Liver (tissue), 9 donors: ENCODE measurements around the gene SLC7A10. TPM values are rescaled to one million over a fixed set of nuclear protein-coding genes. Genes with fewer than 3 reads are reported as not detected.

Experiments
- DNase-seq: peaks from one replicate; pipeline ENCODE4 v3.0.0-alpha.2; 2017; ENCODE audit warnings: low spot score
- H3K27ac ChIP-seq, 2 donors: one replicate each; pipeline ENCODE4 v1.7.0; 2013; ENCODE audit warnings: inconsistent platforms in 2 of 2, low read length in 2 of 2, control low read depth in 1 of 2, low read depth in 1 of 2, mild to moderate bottlenecking in 1 of 2
- H3K27me3 ChIP-seq, 4 donors: one replicate each; pipeline versions ENCODE4 v1.6.1 to v1.7.0; 2013; ENCODE audit warnings: low read length in 3 of 4, inconsistent platforms in 1 of 4, mild to moderate bottlenecking in 1 of 4, moderate library complexity in 1 of 4; ENCODE audit not compliant: control insufficient read depth in 4 of 4, insufficient read depth in 4 of 4
- H3K36me3 ChIP-seq, 4 donors: one replicate each; pipeline versions ENCODE4 v1.6.1 to v1.7.0; 2013; ENCODE audit warnings: low read length in 3 of 4, mild to moderate bottlenecking in 3 of 4, low read depth in 1 of 4, moderate library complexity in 1 of 4; ENCODE audit not compliant: control insufficient read depth in 4 of 4, insufficient read depth in 3 of 4
- H3K4me1 ChIP-seq, 4 donors: one replicate each; pipeline versions ENCODE4 v1.6.1 to v1.7.0; 2013; ENCODE audit warnings: low read length in 3 of 4, mild to moderate bottlenecking in 3 of 4, moderate library complexity in 1 of 4; ENCODE audit not compliant: control insufficient read depth in 4 of 4, insufficient read depth in 4 of 4
- H3K4me3 ChIP-seq, 3 donors: one replicate each; pipeline versions ENCODE4 v1.6.1 to v1.7.0; 2013; ENCODE audit warnings: low read length in 3 of 3, control low read depth in 1 of 3, low read depth in 1 of 3, mild to moderate bottlenecking in 1 of 3
- H3K9ac ChIP-seq, 2 donors: one replicate each; pipeline ENCODE4 v1.7.0; 2013; ENCODE audit warnings: low read length in 2 of 2, mild to moderate bottlenecking in 2 of 2, moderate library complexity in 2 of 2, control low read depth in 1 of 2, low read depth in 1 of 2
- H3K9me3 ChIP-seq, 4 donors: one replicate each; pipeline versions ENCODE4 v1.6.1 to v1.7.0; 2013; ENCODE audit warnings: low read length in 3 of 4; ENCODE audit not compliant: control insufficient read depth in 4 of 4
- ATF3 ChIP-seq: IDR thresholded peaks from 2 replicates; pipeline ENCODE4 v1.6.1; 2016; ENCODE audit warnings: antibody characterized with exemption
- CTCF ChIP-seq: fragments of 150-350 bp; IDR thresholded peaks from 2 replicates; pipeline ENCODE4 v1.5.1; 2017; ENCODE audit warnings: improper control_type of control experiment, low read depth, low read length; ENCODE audit not compliant: missing input control
- EGR1 ChIP-seq, 2 donors: IDR thresholded peaks; 2 replicates each; pipeline ENCODE4 v1.6.1; 2016 to 2018; ENCODE audit warnings: antibody characterized with exemption in 2 of 2, low read depth in 2 of 2
- FOXA1 ChIP-seq: IDR thresholded peaks from 2 replicates; pipeline ENCODE4 v1.6.1; 2016; ENCODE audit warnings: antibody characterized with exemption
- FOXA2 ChIP-seq: IDR thresholded peaks from 2 replicates; pipeline ENCODE4 v1.6.1; 2016; ENCODE audit warnings: antibody characterized with exemption
- GABPA ChIP-seq, 2 donors: IDR thresholded peaks in 1 of 2; conservative IDR thresholded peaks in 1 of 2; 2 replicates each; pipeline ENCODE4 v1.6.1; 2016; ENCODE audit warnings: antibody characterized with exemption in 2 of 2, mild to moderate bottlenecking in 1 of 2, moderate library complexity in 1 of 2
- HNF4A ChIP-seq, 2 donors: conservative IDR thresholded peaks; 2 replicates each; pipeline ENCODE4 v1.6.1; 2016; ENCODE audit warnings: antibody characterized with exemption in 2 of 2, mild to moderate bottlenecking in 2 of 2
- HNF4G ChIP-seq: IDR thresholded peaks from 2 replicates; pipeline ENCODE4 v1.6.1; 2016; ENCODE audit warnings: antibody characterized with exemption
- JUND ChIP-seq, 2 donors: IDR thresholded peaks; 2 replicates each; pipeline ENCODE4 v1.6.1; 2016; ENCODE audit warnings: antibody characterized with exemption in 2 of 2
- MAX ChIP-seq: IDR thresholded peaks from 2 replicates; pipeline ENCODE4 v1.6.1; 2016; ENCODE audit warnings: antibody characterized with exemption
- NR2F2 ChIP-seq: IDR thresholded peaks from 2 replicates; pipeline ENCODE4 v1.6.1; 2016; ENCODE audit warnings: antibody characterized with exemption
- RAD21 ChIP-seq, 2 donors: IDR thresholded peaks; 2 replicates each; pipeline ENCODE4 v1.6.1; 2016; ENCODE audit warnings: antibody characterized with exemption in 2 of 2, mild to moderate bottlenecking in 2 of 2
- REST ChIP-seq: IDR thresholded peaks from 2 replicates; pipeline ENCODE4 v1.6.1; 2016; ENCODE audit warnings: antibody characterized with exemption, mild to moderate bottlenecking
- RXRA ChIP-seq, 2 donors: IDR thresholded peaks; 2 replicates each; pipeline ENCODE4 v1.6.1; 2017 to 2018; ENCODE audit warnings: antibody characterized with exemption in 2 of 2, mild to moderate bottlenecking in 1 of 2
- SP1 ChIP-seq: IDR thresholded peaks from 2 replicates; pipeline ENCODE4 v1.6.1; 2018; ENCODE audit warnings: antibody characterized with exemption, mild to moderate bottlenecking
- TAF1 ChIP-seq: conservative IDR thresholded peaks from 2 replicates; pipeline ENCODE4 v1.6.1; 2016; ENCODE audit warnings: antibody characterized with exemption, mild to moderate bottlenecking
- YY1 ChIP-seq: IDR thresholded peaks from 2 replicates; pipeline ENCODE4 v1.6.1; 2016; ENCODE audit warnings: antibody characterized with exemption, mild to moderate bottlenecking
- ZBTB33 ChIP-seq: IDR thresholded peaks from 2 replicates; pipeline ENCODE4 v1.6.1; 2016; ENCODE audit warnings: antibody characterized with exemption
- WGBS: extraction: QIAGEN DNeasy Blood & Tissue Kit; methylation state at CpG from one replicate; pipeline ENCODE4 v1.1.7; 2013; 5-methylcytosine and 5-hydroxymethylcytosine counted together
- polyA plus RNA-seq, 2 donors: library from polyadenylated mRNA; stranded (reverse) in 1 of 2; unstranded in 1 of 2; fragments of 200-250 nt in 1 of 2; fragments of >200 nt in 1 of 2; fragmentation: Nextera tagmentation in 1 of 2; extraction: Ambion mirVana in 1 of 2; gene quantifications; one replicate each; pipeline versions ENCODE4 v1.2.1 to v1.2.3, GENCODE V29; 2013 to 2015
- total RNA-seq, 2 donors: library from RNA; depleted of rRNA; stranded (reverse); fragments of >200 nt; gene quantifications; one replicate each; pipeline ENCODE4 v1.2.3, GENCODE V29; 2014
- donor health status: healthy.
- donor health status: healthy.
- donor health status: healthy.
- donor health status: healthy.
- donor health status: healthy.

Gene SLC7A10
- total and polyA plus RNA-seq, 4 donors = not detected

- no peaks in the 10 kb centered on the region for H3K9me3 ChIP-seq
- peaks cover 3 to 36% (median 8%) of the 10 kb centered on the region in 4 donors for H3K36me3 ChIP-seq
- no peaks in the 10 kb centered on the region for H3K27me3 ChIP-seq
- peaks cover 7 to 12% (median 9%) of the 10 kb centered on the region in 4 donors for H3K4me1 ChIP-seq
- no peak overlapping the region for H3K9ac ChIP-seq
- no peak overlapping the region for H3K27ac ChIP-seq
- WGBS = 85% methylated on average over 8 of the region's 8 CpGs
- no peak overlapping the region for H3K4me3 ChIP-seq
- no peak for TF ChIP-seq RAD21 (IDR thresholded peaks at IDR 0.05)
- TF ChIP-seq REST = no peak
- TF ChIP-seq EGR1 (IDR thresholded peaks at IDR 0.05; ENCODE audit: low read depth in 2 of 2) = no peak
- TF ChIP-seq ZBTB33 = no peak
- TF ChIP-seq YY1 = no peak
- TF ChIP-seq HNF4A (conservative IDR thresholded peaks at IDR 0.05) = no peak
- no peak for TF ChIP-seq CTCF
- TF ChIP-seq FOXA1 = no peak
- TF ChIP-seq JUND (IDR thresholded peaks at IDR 0.05) = no peak
- TF ChIP-seq ATF3 = no peak
- no peak for TF ChIP-seq TAF1
- no peak for TF ChIP-seq FOXA2
- TF ChIP-seq SP1 = no peak
- TF ChIP-seq RXRA (IDR thresholded peaks at IDR 0.05) = no peak
- TF ChIP-seq GABPA (IDR thresholded peaks at IDR 0.05 in 1 of 2, conservative IDR thresholded peaks at IDR 0.05 in 1 of 2) = no peak
- no peak for TF ChIP-seq HNF4G
- TF ChIP-seq NR2F2 = no peak
- TF ChIP-seq MAX = no peak
- DNase-seq = no peak
These were observed 26.0 kb downstream of the SLC7A10 start for GRCh38 chr19:33199441-33200265.
